Fibroblast of villous mesenchyme (primary cell): Measurements from ENCODE around the gene NUMA1. TPM values are rescaled to one million over a fixed set of nuclear protein-coding genes. Genes with fewer than 3 reads are reported as not detected.

Experiments used
- DNase-seq: peaks from one replicate; pipeline ENCODE4 v3.0.0-alpha.2; 2010; ENCODE audit warnings: low read depth
- H3K4me3 ChIP-seq: 2 replicates; pipeline ENCODE4 v1.5.1; 2011; ENCODE audit warnings: low read depth, mild to moderate bottlenecking, low read length
- CTCF ChIP-seq: IDR thresholded peaks from 2 replicates; pipeline ENCODE4 v1.5.1; 2012; ENCODE audit warnings: low read depth, mild to moderate bottlenecking, low read length; ENCODE audit not compliant: insufficient read depth
- total RNA-seq: library from RNA; depleted of rRNA; stranded (reverse); fragments of >200 nt; gene quantifications from 2 replicates; pipeline ENCODE4 v1.2.3, GENCODE V29; 2012

The NUMA1 gene
- total RNA-seq, 1 donor = 169 TPM

- TF ChIP-seq CTCF = no peak
- DNase-seq = no peak
- peak within 1 kb of the TSS; percentile 24 for H3K4me3 ChIP-seq
These were observed 81.6 kb downstream of the NUMA1 start, which contains the start of gene IL18BP for GRCh38 chr11:71998649-71999310. IL18BP (plus strand) TSS chr11:71998909; CDS start chr11:71999985, 1,076 bp downstream.

DNA sequence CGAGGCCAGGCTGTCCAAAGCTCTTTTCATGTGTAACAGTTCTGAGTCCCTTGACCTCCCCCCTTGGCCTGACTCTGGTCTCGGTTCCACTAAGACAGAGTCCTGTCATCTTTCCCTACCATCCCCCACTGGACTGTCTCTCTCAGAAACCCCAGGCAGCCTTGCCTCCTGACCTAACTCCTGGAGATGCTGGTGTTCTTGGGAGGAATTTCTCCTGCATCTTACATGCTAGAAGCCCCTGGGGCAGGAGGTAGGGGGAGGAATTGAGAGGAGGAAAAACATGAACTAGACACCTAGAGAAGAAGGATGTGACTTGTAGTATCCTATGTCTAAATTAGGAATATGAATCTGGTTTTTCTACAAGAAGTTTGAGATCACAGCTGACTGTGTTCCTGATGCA is 82.3 kb downstream of the NUMA1 start:
- H3K4me3 ChIP-seq = no peak overlapping the region
- no peak for DNase-seq
- TF ChIP-seq CTCF = no peak

- DNase-seq = no peak
- no peak for TF ChIP-seq CTCF
- H3K4me3 ChIP-seq = no peak overlapping the region
These were observed 82.7 kb downstream of the NUMA1 start for GRCh38 chr11:71997594-71997993.

DNA sequence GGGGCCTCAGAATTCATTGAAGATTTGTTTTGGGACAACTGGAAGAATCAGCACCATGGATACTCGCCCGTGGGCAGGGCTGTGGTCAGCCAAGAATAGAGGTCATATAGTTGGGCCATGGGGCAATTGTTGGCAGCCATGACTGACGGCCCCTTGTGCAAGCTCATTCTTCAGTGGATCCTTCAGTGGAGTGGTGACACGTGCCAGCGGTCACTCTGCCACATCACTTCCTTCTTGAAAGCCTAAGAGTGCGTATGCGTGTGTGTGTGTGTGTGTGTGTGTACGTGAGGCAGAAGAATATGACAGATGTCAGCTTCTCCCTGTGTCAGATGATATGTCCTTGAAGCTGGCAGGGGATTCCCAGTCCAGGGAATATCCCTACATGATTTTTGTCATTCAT is 83.4 kb downstream of the NUMA1 start:
- TF ChIP-seq CTCF = no peak
- no peak for DNase-seq
- H3K4me3 ChIP-seq = no peak overlapping the region

- no peak for TF ChIP-seq CTCF
- no peak overlapping the region for H3K4me3 ChIP-seq
- DNase-seq = no peak
These were observed 83.8 kb downstream of the NUMA1 start for GRCh38 chr11:71996517-71996916.

DNA sequence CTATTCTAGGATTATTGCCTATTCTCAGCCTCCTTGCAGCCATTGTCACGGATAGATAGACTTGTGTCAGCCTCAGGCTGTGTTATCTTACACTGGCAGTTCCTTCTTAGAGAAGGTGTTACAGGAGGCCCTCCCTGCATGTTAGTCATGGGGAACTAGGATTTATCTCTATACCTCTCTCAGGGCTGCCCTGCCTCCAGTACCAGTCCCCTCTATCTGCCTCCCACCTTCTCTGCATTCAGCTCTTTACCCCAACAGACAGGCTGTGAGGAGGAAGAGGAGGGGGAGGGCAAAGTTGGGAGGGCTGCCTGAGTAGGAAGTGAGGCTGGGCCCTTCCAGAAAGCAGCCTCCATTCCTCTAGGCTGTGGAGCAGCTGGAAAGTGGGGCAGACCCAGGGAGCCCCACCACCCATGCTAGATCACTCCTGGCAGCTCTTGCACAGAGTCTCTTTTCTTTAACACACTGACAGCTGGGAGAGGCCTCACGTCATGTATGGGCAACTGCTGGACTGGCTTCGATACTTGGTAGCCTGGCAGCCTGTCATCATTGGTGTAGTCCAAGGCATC is 84.5 kb downstream of the NUMA1 start:
- DNase-seq = no peak
- no peak for TF ChIP-seq CTCF
- no peak overlapping the region for H3K4me3 ChIP-seq
